ENCODE data around the gene APC. TPM values are rescaled to one million over a fixed set of nuclear protein-coding genes. Genes with fewer than 3 reads are reported as not detected.
"Not testable (repeated sequence)": the region's sequence is repeated elsewhere in the genome, so short reads cannot be mapped to it uniquely, and the experiment has no call there.

Gene APC
- total and polyA plus RNA-seq, 8 donors = 32.2 to 52.0 (median 43.2) TPM

- intact Hi-C loops (cut with DNase I) = loop anchor here in 1 of 2 donors (10.0 kb wide), 1 partner anchor 295 kb away; no protein-coding TSS in a partner anchor
Measured at GRCh38 chr5:112849912-112850311, 112.2 kb downstream of the APC start.

GRCh38 chr5:112854651-112855050, 117.0 kb downstream of the APC start:
- no peaks in the 10 kb centered on the region for H3K4me1 ChIP-seq
- H3K27ac ChIP-seq = no peak overlapping the region
- H3K27me3 ChIP-seq = peaks cover 0 to 15% of the 10 kb centered on the region in 2 donors
- ATAC-seq (no peak), DNase-seq (no peak)
- no peak for TF ChIP-seq CTCF (IDR thresholded peaks at IDR 0.05)
- no peaks in the 10 kb centered on the region for H3K9me3 ChIP-seq
- no peak overlapping the region for H3K4me3 ChIP-seq
- H3K36me3 ChIP-seq = no peaks in the 10 kb centered on the region
- intact Hi-C loops (cut with DNase I) = no loop called here

More at GRCh38 chr5:112849912-112850311, 112.2 kb downstream of the APC start:
- ATAC-seq (no peak), DNase-seq (no peak)
- no peak for TF ChIP-seq CTCF (IDR thresholded peaks at IDR 0.05)
- no peaks in the 10 kb centered on the region for H3K9me3 ChIP-seq
- no peak overlapping the region for H3K4me3 ChIP-seq
- no peak overlapping the region for H3K27ac ChIP-seq
- H3K36me3 ChIP-seq = no peaks in the 10 kb centered on the region
- peaks cover 0 to 7% of the 10 kb centered on the region in 2 donors for H3K4me1 ChIP-seq
- peaks cover 0 to 6% of the 10 kb centered on the region in 2 donors for H3K27me3 ChIP-seq

- peaks cover 0 to 3% of the 10 kb centered on the region in 2 donors for H3K36me3 ChIP-seq
- no peak for DNase-seq
- peaks cover 7 to 13% of the 10 kb centered on the region in 2 donors for H3K4me1 ChIP-seq
- intact Hi-C loops (cut with DNase I) = no loop called here
- no peaks in the 10 kb centered on the region for H3K9me3 ChIP-seq
- H3K4me3 ChIP-seq = no peak overlapping the region
- H3K27me3 ChIP-seq = peaks cover 0 to 14% of the 10 kb centered on the region in 2 donors
- no peak for TF ChIP-seq CTCF (IDR thresholded peaks at IDR 0.05)
- H3K27ac ChIP-seq = no peak overlapping the region
- no peak for ATAC-seq
Measured at GRCh38 chr5:112857866-112858265, 120.2 kb downstream of the APC start.

- not testable (repeated sequence) for ATAC-seq
Measured at GRCh38 chr5:112860571-112860928, 122.9 kb downstream of the APC start.

GRCh38 chr5:112860929-112861637, 123.4 kb downstream of the APC start, which contains the start of gene SRP19:
TSS of gene SRP19 (plus strand) at chr5:112861287. CDS start at chr5:112861377, 90 bp downstream.
- ATAC-seq (peak; percentile 99), DNase-seq (peak; percentile 93 to 97 (median 96))
- Histone ChIP-seq H3K27ac (peak within 1 kb of the TSS; percentile 69 to 84), H3K36me3 (peaks cover 0 to 32% of the 10 kb centered on the region in 2 donors), H3K9me3 (no peaks in the 10 kb centered on the region), H3K4me1 (peaks cover 11 to 32% of the 10 kb centered on the region in 2 donors), H3K4me3 (peak within 1 kb of the TSS; percentile 69 to 95), H3K27me3 (peaks cover 0 to 4% of the 10 kb centered on the region in 2 donors)
- TF ChIP-seq CTCF (IDR thresholded peaks at IDR 0.05) = no peak
- intact Hi-C loops (cut with DNase I) = no loop called here

More at GRCh38 chr5:112860571-112860928, 122.9 kb downstream of the APC start:
- Histone ChIP-seq H3K27ac (peak overlapping the region; percentile 69 to 84), H3K4me1 (peaks cover 11 to 32% of the 10 kb centered on the region in 2 donors), H3K36me3 (peaks cover 0 to 26% of the 10 kb centered on the region in 2 donors), H3K4me3 (peak overlapping the region; percentile 69 to 95)
- DNase-seq; intact Hi-C loops (cut with DNase I); H3K9me3 ChIP-seq; H3K27me3 ChIP-seq: not testable (repeated sequence)

Data from left lung (tissue), 10 donors.